ENCODE results near the gene SFXN1.

GRCh38 chr5:175468892-175469291 lies 9.5 kb upstream of the SFXN1 start:
- TF ChIP-seq CTCF (IDR thresholded peaks at IDR 0.05) (no peak), EZH2 (IDR thresholded peaks at IDR 0.05) (no peak), EZH2phosphoT487 (IDR thresholded peaks at IDR 0.05) (no peak)

Data from neural progenitor cell (in vitro differentiated cells).